ENCODE measurements around the gene GIMD1.

DNA sequence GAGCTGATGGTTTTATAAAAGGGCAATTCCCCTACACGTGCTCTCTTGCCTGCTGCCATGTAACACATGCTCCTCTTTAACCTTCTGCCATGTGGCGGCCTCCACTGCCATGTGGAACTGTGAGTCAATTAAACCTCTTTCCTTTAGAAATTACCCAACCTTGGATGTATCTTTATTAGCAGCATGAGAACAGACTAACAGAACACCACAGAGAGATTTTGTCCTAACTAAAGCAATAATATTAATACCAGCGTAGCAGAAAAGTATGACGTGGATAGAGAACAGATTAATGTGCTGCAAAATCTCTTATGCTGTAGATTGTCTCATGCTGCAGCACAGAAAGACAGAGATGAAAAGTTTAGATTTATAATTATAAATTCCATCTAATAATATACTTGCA is 29.1 kb downstream of the GIMD1 start:
- TF ChIP-seq, protein P1, sequence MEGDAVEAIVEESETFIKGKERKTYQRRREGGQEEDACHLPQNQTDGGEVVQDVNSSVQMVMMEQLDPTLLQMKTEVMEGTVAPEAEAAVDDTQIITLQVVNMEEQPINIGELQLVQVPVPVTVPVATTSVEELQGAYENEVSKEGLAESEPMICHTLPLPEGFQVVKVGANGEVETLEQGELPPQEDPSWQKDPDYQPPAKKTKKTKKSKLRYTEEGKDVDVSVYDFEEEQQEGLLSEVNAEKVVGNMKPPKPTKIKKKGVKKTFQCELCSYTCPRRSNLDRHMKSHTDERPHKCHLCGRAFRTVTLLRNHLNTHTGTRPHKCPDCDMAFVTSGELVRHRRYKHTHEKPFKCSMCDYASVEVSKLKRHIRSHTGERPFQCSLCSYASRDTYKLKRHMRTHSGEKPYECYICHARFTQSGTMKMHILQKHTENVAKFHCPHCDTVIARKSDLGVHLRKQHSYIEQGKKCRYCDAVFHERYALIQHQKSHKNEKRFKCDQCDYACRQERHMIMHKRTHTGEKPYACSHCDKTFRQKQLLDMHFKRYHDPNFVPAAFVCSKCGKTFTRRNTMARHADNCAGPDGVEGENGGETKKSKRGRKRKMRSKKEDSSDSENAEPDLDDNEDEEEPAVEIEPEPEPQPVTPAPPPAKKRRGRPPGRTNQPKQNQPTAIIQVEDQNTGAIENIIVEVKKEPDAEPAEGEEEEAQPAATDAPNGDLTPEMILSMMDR (IDR thresholded peaks at IDR 0.05) = no peak
- no peak for TF ChIP-seq POLR2A (IDR thresholded peaks at IDR 0.05)
